Naive thymus-derived CD4-positive, alpha-beta T cell (primary cell): Measurements from ENCODE around the gene CAMP. TPM values are rescaled to one million over a fixed set of nuclear protein-coding genes. Genes with fewer than 3 reads are reported as not detected.
"Not testable (repeated sequence)": the region's sequence is repeated elsewhere in the genome, so short reads cannot be mapped to it uniquely, and the experiment has no call there.

Source experiments
- ATAC-seq: fragments of 150-1000 bp; cut with Tn5 transposase; 2 replicates; pipeline ENCODE4 v1.10.0; 2021; ENCODE audit warnings: mild to moderate bottlenecking, moderate library complexity
- CTCF ChIA-PET: fragments of 350-600 bp; sonication (Branson Sonifier 250); formaldehyde crosslinking; loops from one replicate; lab custom pipeline; 2021; ENCODE audit warnings: antibody characterized with exemption; lab: Charles Lee
- POLR2A ChIA-PET: fragments of 350-600 bp; sonication (Branson Sonifier 250); formaldehyde crosslinking; loops from one replicate; lab custom pipeline; 2021; ENCODE audit warnings: antibody characterized with exemption, inconsistent platforms; lab: Charles Lee
- DNase-seq, 9 donors: peaks; one replicate each; pipeline versions ENCODE4 v3.0.0 to v3.0.0-alpha.2; 2020 to 2022; ENCODE audit warnings: mixed read lengths in 1 of 9
- H3K27ac ChIP-seq: one replicate; pipeline ENCODE4 v1.7.0; 2013; ENCODE audit warnings: mild to moderate bottlenecking, low read depth, low read length, moderate library complexity
- H3K27me3 ChIP-seq, 2 donors: one replicate each; pipeline ENCODE4 v1.7.0; 2013; ENCODE audit warnings: low read length in 2 of 2, mild to moderate bottlenecking in 2 of 2, moderate library complexity in 2 of 2; ENCODE audit not compliant: control insufficient read depth in 2 of 2, insufficient read depth in 2 of 2
- H3K36me3 ChIP-seq, 3 experiments: 1 replicate in 2 of 3; 2 replicates in 1 of 3; pipeline ENCODE4 v1.7.0; 2013; ENCODE audit warnings: low read length in 3 of 3, mild to moderate bottlenecking in 3 of 3, moderate library complexity in 1 of 3; ENCODE audit not compliant: insufficient read depth in 3 of 3, control insufficient read depth in 2 of 3
- H3K4me1 ChIP-seq, 2 donors: one replicate each; pipeline ENCODE4 v1.7.0; 2013; ENCODE audit warnings: low read length in 2 of 2, mild to moderate bottlenecking in 2 of 2, moderate library complexity in 1 of 2; ENCODE audit not compliant: control insufficient read depth in 2 of 2, insufficient read depth in 2 of 2
- H3K4me3 ChIP-seq: 2 replicates; pipeline ENCODE4 v1.7.0; 2013; ENCODE audit warnings: mild to moderate bottlenecking, low read length
- H3K9me3 ChIP-seq, 3 experiments: 1 replicate in 2 of 3; 2 replicates in 1 of 3; pipeline ENCODE4 v1.7.0; 2013; ENCODE audit warnings: low read length in 3 of 3; ENCODE audit not compliant: control insufficient read depth in 2 of 3
- H3K27ac Mint-ChIP-seq, 9 donors: one replicate each; pipeline ENCODE4 v1.8.0; 2020 to 2022; ENCODE audit warnings: mixed read lengths in 9 of 9, mild to moderate bottlenecking in 8 of 9, moderate library complexity in 5 of 9, inconsistent platforms in 2 of 9
- H3K27me3 Mint-ChIP-seq, 5 donors: one replicate each; pipeline ENCODE4 v1.8.0; 2021 to 2022; ENCODE audit warnings: mixed read lengths in 5 of 5, mild to moderate bottlenecking in 1 of 5
- H3K36me3 Mint-ChIP-seq, 5 donors: one replicate each; pipeline ENCODE4 v1.8.0; 2020 to 2022; ENCODE audit warnings: mixed read lengths in 5 of 5, mild to moderate bottlenecking in 3 of 5, inconsistent platforms in 1 of 5
- H3K4me1 Mint-ChIP-seq, 7 donors: one replicate each; pipeline ENCODE4 v1.8.0; 2020 to 2022; ENCODE audit warnings: mixed read lengths in 7 of 7, mild to moderate bottlenecking in 3 of 7, inconsistent platforms in 1 of 7
- H3K4me3 Mint-ChIP-seq, 10 donors: one replicate each; pipeline ENCODE4 v1.8.0; 2020 to 2022; ENCODE audit warnings: mild to moderate bottlenecking in 10 of 10, mixed read lengths in 10 of 10, moderate library complexity in 6 of 10, inconsistent platforms in 2 of 10
- H3K9me3 Mint-ChIP-seq, 11 donors: one replicate each; pipeline ENCODE4 v1.8.0; 2020 to 2022; ENCODE audit warnings: mixed read lengths in 11 of 11, mild to moderate bottlenecking in 4 of 11, inconsistent platforms in 1 of 11, moderate library complexity in 1 of 11
- intact Hi-C, 2 donors: fragments of 100-400 bp; cut with micrococcal nuclease; formaldehyde crosslinking; loops; one replicate each; pipeline ENCODE4 v1.15.1; 2023
- polyA plus RNA-seq, 2 donors: library from polyadenylated mRNA; unstranded; fragments of 300-500 nt; fragmentation: Illumina TruSeq; gene quantifications; one replicate each; pipeline ENCODE4 v1.2.3, GENCODE V29; 2021
- total RNA-seq, 6 experiments: library from RNA in 5 of 6; stranded (reverse) in 5 of 6; gene quantifications; 1 replicate in 5 of 6; 2 replicates in 1 of 6; pipeline ENCODE4 v1.2.3 and lab custom pipeline; 2021 to 2026

The CAMP gene
- total and polyA plus RNA-seq, 7 experiments from 2014 or later, result 0.54 TPM; not detected in 6

GRCh38 chr3:48210534-48210933 is 12.8 kb upstream of the CAMP start:
- POLR2A ChIA-PET, H3K27me3 Mint-ChIP-seq, DNase-seq, H3K27ac ChIP-seq, H3K9me3 Mint-ChIP-seq, intact Hi-C loops, H3K36me3 Mint-ChIP-seq, H3K9me3 ChIP-seq, H3K36me3 ChIP-seq, H3K27ac Mint-ChIP-seq, H3K4me3 ChIP-seq, H3K4me3 Mint-ChIP-seq, H3K4me1 ChIP-seq, H3K27me3 ChIP-seq, CTCF ChIA-PET, H3K4me1 Mint-ChIP-seq, ATAC-seq: not testable (repeated sequence)

- H3K27me3 Mint-ChIP-seq, H3K27ac ChIP-seq, H3K27me3 ChIP-seq, H3K27ac Mint-ChIP-seq, H3K4me1 ChIP-seq, POLR2A ChIA-PET, DNase-seq, intact Hi-C loops, CTCF ChIA-PET, H3K4me3 ChIP-seq, H3K9me3 Mint-ChIP-seq, ATAC-seq, H3K36me3 ChIP-seq, H3K36me3 Mint-ChIP-seq, H3K4me3 Mint-ChIP-seq, H3K9me3 ChIP-seq, H3K4me1 Mint-ChIP-seq: not testable (repeated sequence)
These were observed 11.5 kb upstream of the CAMP start for GRCh38 chr3:48211776-48212175.

- H3K4me1 Mint-ChIP-seq, result no peaks in the 10 kb centered on the region
- intact Hi-C loops, result no loop called here
- H3K4me3 ChIP-seq, result no peak overlapping the region
- no peaks in the 10 kb centered on the region for H3K36me3 Mint-ChIP-seq
- H3K27ac ChIP-seq, result no peak overlapping the region
- H3K4me1 ChIP-seq, result no peaks in the 10 kb centered on the region
- no peak overlapping the region for H3K4me3 Mint-ChIP-seq
- no peaks in the 10 kb centered on the region for H3K9me3 ChIP-seq
- POLR2A ChIA-PET, result no interaction called here
- ATAC-seq (no peak), DNase-seq (no peak)
- H3K36me3 ChIP-seq, result no peaks in the 10 kb centered on the region
- peaks cover 0 to 6% (median 0%) of the 10 kb centered on the region in 5 donors for H3K27me3 Mint-ChIP-seq
- CTCF ChIA-PET, result no interaction called here
- peaks cover 0 to 3% (median 0%) of the 10 kb centered on the region in 11 donors for H3K9me3 Mint-ChIP-seq
- H3K27me3 ChIP-seq, result no peaks in the 10 kb centered on the region
- H3K27ac Mint-ChIP-seq, result no peak overlapping the region
These were observed 9.1 kb upstream of the CAMP start for GRCh38 chr3:48214225-48214624.

- Histone ChIP-seq H3K4me1 (no peaks in the 10 kb centered on the region), H3K4me3 (no peak overlapping the region), H3K9me3 (no peaks in the 10 kb centered on the region), H3K36me3 (no peaks in the 10 kb centered on the region), H3K27ac (no peak overlapping the region), H3K27me3 (no peaks in the 10 kb centered on the region)
- peaks cover 0 to 1% (median 0%) of the 10 kb centered on the region in 11 donors for H3K9me3 Mint-ChIP-seq
- DNase-seq (no peak), ATAC-seq (no peak)
- H3K27me3 Mint-ChIP-seq, result peaks cover 0 to 7% (median 0%) of the 10 kb centered on the region in 5 donors
- intact Hi-C loops, result no loop called here
- ChIA-PET CTCF (no interaction called here), POLR2A (no interaction called here)
- H3K27ac Mint-ChIP-seq, result no peak overlapping the region
- H3K4me3 Mint-ChIP-seq, result no peak overlapping the region
- no peaks in the 10 kb centered on the region for H3K36me3 Mint-ChIP-seq
- no peaks in the 10 kb centered on the region for H3K4me1 Mint-ChIP-seq
These were observed 8.3 kb upstream of the CAMP start for GRCh38 chr3:48215019-48215418.

- intact Hi-C loops, result no loop called here
- Histone ChIP-seq H3K4me3 (no peak overlapping the region), H3K27ac (no peak overlapping the region), H3K4me1 (no peaks in the 10 kb centered on the region), H3K36me3 (no peaks in the 10 kb centered on the region), H3K27me3 (no peaks in the 10 kb centered on the region), H3K9me3 (no peaks in the 10 kb centered on the region)
- ATAC-seq (no peak), DNase-seq (no peak)
- Mint-ChIP-seq H3K27ac (no peak overlapping the region), H3K27me3 (peaks cover 0 to 7% (median 0%) of the 10 kb centered on the region in 5 donors), H3K36me3 (no peaks in the 10 kb centered on the region), H3K4me3 (no peak overlapping the region), H3K4me1 (no peaks in the 10 kb centered on the region), H3K9me3 (no peaks in the 10 kb centered on the region)
- ChIA-PET POLR2A (no interaction called here), CTCF (no interaction called here)
These were observed 7.8 kb upstream of the CAMP start for GRCh38 chr3:48215466-48215865.

GRCh38 chr3:48215876-48216275 is 7.4 kb upstream of the CAMP start:
- Histone ChIP-seq H3K27ac (no peak overlapping the region), H3K4me3 (no peak overlapping the region), H3K36me3 (no peaks in the 10 kb centered on the region), H3K27me3 (no peaks in the 10 kb centered on the region), H3K9me3 (no peaks in the 10 kb centered on the region), H3K4me1 (no peaks in the 10 kb centered on the region)
- intact Hi-C loops, result no loop called here
- Mint-ChIP-seq H3K36me3 (no peaks in the 10 kb centered on the region), H3K9me3 (no peaks in the 10 kb centered on the region), H3K4me3 (no peak overlapping the region), H3K27ac (no peak overlapping the region), H3K27me3 (peaks cover 0 to 7% (median 0%) of the 10 kb centered on the region in 5 donors), H3K4me1 (no peaks in the 10 kb centered on the region)
- ATAC-seq, result no peak
- CTCF ChIA-PET, result no interaction called here
- POLR2A ChIA-PET, result no interaction called here
- DNase-seq, result no peak

GRCh38 chr3:48217449-48217848 is 5.8 kb upstream of the CAMP start:
- ChIA-PET CTCF (no interaction called here), POLR2A (no interaction called here)
- H3K9me3 Mint-ChIP-seq, result peaks cover 0 to 2% (median 0%) of the 10 kb centered on the region in 11 donors
- H3K4me3 Mint-ChIP-seq, result no peak overlapping the region
- no peak for ATAC-seq
- no peaks in the 10 kb centered on the region for H3K36me3 Mint-ChIP-seq
- Histone ChIP-seq H3K4me1 (no peaks in the 10 kb centered on the region), H3K4me3 (no peak overlapping the region), H3K27me3 (no peaks in the 10 kb centered on the region), H3K27ac (no peak overlapping the region), H3K9me3 (no peaks in the 10 kb centered on the region), H3K36me3 (no peaks in the 10 kb centered on the region)
- no peak for DNase-seq
- peaks cover 0 to 7% (median 0%) of the 10 kb centered on the region in 5 donors for H3K27me3 Mint-ChIP-seq
- no peak overlapping the region for H3K27ac Mint-ChIP-seq
- intact Hi-C loops, result no loop called here
- peaks cover 0 to 4% (median 0%) of the 10 kb centered on the region in 7 donors for H3K4me1 Mint-ChIP-seq
